NB4 (cell line): ENCODE results near the gene SPEF1.

Source experiments
- MYC ChIP-seq: IDR thresholded peaks from 2 replicates; pipeline ENCODE4 v1.6.1; 2011; ENCODE audit warnings: low read depth, low read length
- POLR2A ChIP-seq: IDR thresholded peaks from 2 replicates; pipeline ENCODE4 v1.6.1; 2011; ENCODE audit warnings: mild to moderate bottlenecking; ENCODE audit not compliant: insufficient read length; ENCODE audit errors: extremely low read depth
- TF ChIP-seq, protein P1 (sequence below): IDR thresholded peaks from 2 replicates; pipeline ENCODE4 v1.6.1; 2011; ENCODE audit warnings: low read depth, low read length
- TF ChIP-seq, protein P2 (sequence below): IDR thresholded peaks from one replicate; pipeline ENCODE4 v1.5.1; 2012; ENCODE audit warnings: low read depth, low read length

DNA sequence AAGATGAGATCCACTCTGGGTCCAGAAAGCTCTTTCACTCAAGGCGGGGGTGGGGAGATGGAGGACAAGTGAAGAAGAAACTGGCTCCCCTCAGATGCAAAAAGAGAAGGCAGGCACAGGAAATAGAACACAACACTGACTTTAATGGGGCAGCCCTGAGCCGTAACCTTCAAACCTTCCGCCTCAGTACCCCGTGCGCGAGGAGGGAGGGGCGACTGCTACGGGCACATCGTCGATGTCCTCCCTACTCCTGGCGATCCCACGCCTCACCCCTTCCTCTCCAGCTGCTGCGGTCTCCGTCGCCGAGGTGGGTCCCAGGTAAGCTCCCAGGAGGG lies 3.9 kb downstream of the SPEF1 start:
- TF ChIP-seq, protein P1, sequence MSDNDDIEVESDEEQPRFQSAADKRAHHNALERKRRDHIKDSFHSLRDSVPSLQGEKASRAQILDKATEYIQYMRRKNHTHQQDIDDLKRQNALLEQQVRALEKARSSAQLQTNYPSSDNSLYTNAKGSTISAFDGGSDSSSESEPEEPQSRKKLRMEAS, result no peak
- TF ChIP-seq MYC (no peak), POLR2A (no peak)
- TF ChIP-seq, protein P2, sequence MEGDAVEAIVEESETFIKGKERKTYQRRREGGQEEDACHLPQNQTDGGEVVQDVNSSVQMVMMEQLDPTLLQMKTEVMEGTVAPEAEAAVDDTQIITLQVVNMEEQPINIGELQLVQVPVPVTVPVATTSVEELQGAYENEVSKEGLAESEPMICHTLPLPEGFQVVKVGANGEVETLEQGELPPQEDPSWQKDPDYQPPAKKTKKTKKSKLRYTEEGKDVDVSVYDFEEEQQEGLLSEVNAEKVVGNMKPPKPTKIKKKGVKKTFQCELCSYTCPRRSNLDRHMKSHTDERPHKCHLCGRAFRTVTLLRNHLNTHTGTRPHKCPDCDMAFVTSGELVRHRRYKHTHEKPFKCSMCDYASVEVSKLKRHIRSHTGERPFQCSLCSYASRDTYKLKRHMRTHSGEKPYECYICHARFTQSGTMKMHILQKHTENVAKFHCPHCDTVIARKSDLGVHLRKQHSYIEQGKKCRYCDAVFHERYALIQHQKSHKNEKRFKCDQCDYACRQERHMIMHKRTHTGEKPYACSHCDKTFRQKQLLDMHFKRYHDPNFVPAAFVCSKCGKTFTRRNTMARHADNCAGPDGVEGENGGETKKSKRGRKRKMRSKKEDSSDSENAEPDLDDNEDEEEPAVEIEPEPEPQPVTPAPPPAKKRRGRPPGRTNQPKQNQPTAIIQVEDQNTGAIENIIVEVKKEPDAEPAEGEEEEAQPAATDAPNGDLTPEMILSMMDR, result no peak
